Measurements from ENCODE around the gene AMBP. TPM values are rescaled to one million over a fixed set of nuclear protein-coding genes. Genes with fewer than 3 reads are reported as not detected.
A peak's percentile ranks its signal among the peaks of the same experiment; 100 is the strongest.

The AMBP gene
- total RNA-seq, 2 experiments from 2014 or later, result not detected

GRCh38 chr9:114107286-114108001, 29.3 kb upstream of the AMBP start:
- Mint-ChIP-seq H3K4me3 (no peak overlapping the region), H3K9me3 (ENCODE audit: low read depth) (no peaks in the 10 kb centered on the region), H3K27ac (no peak overlapping the region), H3K4me1 (no peaks in the 10 kb centered on the region), H3K36me3 (no peaks in the 10 kb centered on the region), H3K27me3 (peaks cover 20% of the 10 kb centered on the region)
- DNase-seq, result no peak
- CTCF ChIA-PET, result interaction anchor here (0.7 to 5.8 kb wide), 15 partner anchors 8 to 615 kb away, joined by 3 to 61 read pairs (median 4); partner anchors contain the start of genes COL27A1 and KIF12
- ATAC-seq, result peak; percentile 47

GRCh38 chr9:114105236-114105635, 27.1 kb upstream of the AMBP start:
- Mint-ChIP-seq H3K9me3 (ENCODE audit: low read depth) (peaks cover 3% of the 10 kb centered on the region), H3K27me3 (peaks cover 29% of the 10 kb centered on the region), H3K4me3 (no peak overlapping the region), H3K4me1 (no peaks in the 10 kb centered on the region), H3K36me3 (no peaks in the 10 kb centered on the region), H3K27ac (no peak overlapping the region)
- CTCF ChIA-PET, result no interaction called here
- ATAC-seq (no peak), DNase-seq (no peak)

- no peak overlapping the region for H3K4me3 Mint-ChIP-seq
- peaks cover 42% of the 10 kb centered on the region for H3K27me3 Mint-ChIP-seq
- no peaks in the 10 kb centered on the region for H3K36me3 Mint-ChIP-seq
- H3K27ac Mint-ChIP-seq, result no peak overlapping the region
- CTCF ChIA-PET, result interaction anchor here (1.5 to 4.3 kb wide), 2 partner anchors 20 to 189 kb away, joined by 8 to 18 read pairs; no protein-coding TSS in a partner anchor
- DNase-seq, result no peak
- ATAC-seq, result no peak
- H3K9me3 Mint-ChIP-seq (ENCODE audit: low read depth), result peaks cover 3% of the 10 kb centered on the region
- H3K4me1 Mint-ChIP-seq, result no peaks in the 10 kb centered on the region
Measured at GRCh38 chr9:114102484-114102883, 24.4 kb upstream of the AMBP start.

DNA sequence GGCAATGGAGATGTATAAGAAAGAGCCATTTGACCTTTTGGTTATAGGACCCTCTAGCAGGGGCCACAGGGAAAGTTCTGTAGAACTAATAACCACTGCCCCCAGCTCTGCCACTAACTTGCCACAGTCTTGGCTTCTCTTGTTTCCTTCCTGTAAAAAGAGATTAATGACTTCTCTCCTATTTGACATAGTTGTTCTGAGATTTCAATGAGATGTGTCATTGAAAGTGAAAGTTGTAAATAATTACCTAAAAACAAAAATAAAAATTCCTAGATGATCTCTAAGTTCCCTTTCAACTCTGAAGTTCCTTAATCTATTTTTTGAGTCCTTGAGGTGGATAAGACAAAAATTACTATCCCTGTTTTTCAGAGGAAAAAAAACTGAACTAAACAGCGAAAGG, 22.4 kb upstream of the AMBP start:
- Mint-ChIP-seq H3K36me3 (no peaks in the 10 kb centered on the region), H3K4me3 (no peak overlapping the region), H3K27ac (no peak overlapping the region), H3K4me1 (no peaks in the 10 kb centered on the region), H3K9me3 (ENCODE audit: low read depth) (peaks cover 3% of the 10 kb centered on the region), H3K27me3 (peaks cover 48% of the 10 kb centered on the region)
- CTCF ChIA-PET, result interaction anchor here (4.3 kb wide), 1 partner anchor 18 kb away, joined by 18 read pairs; no protein-coding TSS in a partner anchor
- DNase-seq (no peak), ATAC-seq (no peak)

- peaks cover 3% of the 10 kb centered on the region for H3K9me3 Mint-ChIP-seq (ENCODE audit: low read depth)
- CTCF ChIA-PET, result interaction anchor here (1.1 to 4.3 kb wide), 2 partner anchors 8 to 17 kb away, joined by 4 to 18 read pairs; no protein-coding TSS in a partner anchor
- DNase-seq, result no peak
- no peak for ATAC-seq
- H3K27me3 Mint-ChIP-seq, result peaks cover 42% of the 10 kb centered on the region
- H3K36me3 Mint-ChIP-seq, result no peaks in the 10 kb centered on the region
- no peak overlapping the region for H3K4me3 Mint-ChIP-seq
- H3K4me1 Mint-ChIP-seq, result no peaks in the 10 kb centered on the region
- H3K27ac Mint-ChIP-seq, result no peak overlapping the region
Measured at GRCh38 chr9:114099669-114100270, 21.7 kb upstream of the AMBP start.

- peaks cover 37% of the 10 kb centered on the region for H3K27me3 Mint-ChIP-seq
Measured at GRCh38 chr9:114098936-114099668, 21.0 kb upstream of the AMBP start, which contains the start of gene KIF12. TSS of gene KIF12 (minus strand) at chr9:114099292. CDS start at chr9:114099276, 16 bp downstream.

DNA sequence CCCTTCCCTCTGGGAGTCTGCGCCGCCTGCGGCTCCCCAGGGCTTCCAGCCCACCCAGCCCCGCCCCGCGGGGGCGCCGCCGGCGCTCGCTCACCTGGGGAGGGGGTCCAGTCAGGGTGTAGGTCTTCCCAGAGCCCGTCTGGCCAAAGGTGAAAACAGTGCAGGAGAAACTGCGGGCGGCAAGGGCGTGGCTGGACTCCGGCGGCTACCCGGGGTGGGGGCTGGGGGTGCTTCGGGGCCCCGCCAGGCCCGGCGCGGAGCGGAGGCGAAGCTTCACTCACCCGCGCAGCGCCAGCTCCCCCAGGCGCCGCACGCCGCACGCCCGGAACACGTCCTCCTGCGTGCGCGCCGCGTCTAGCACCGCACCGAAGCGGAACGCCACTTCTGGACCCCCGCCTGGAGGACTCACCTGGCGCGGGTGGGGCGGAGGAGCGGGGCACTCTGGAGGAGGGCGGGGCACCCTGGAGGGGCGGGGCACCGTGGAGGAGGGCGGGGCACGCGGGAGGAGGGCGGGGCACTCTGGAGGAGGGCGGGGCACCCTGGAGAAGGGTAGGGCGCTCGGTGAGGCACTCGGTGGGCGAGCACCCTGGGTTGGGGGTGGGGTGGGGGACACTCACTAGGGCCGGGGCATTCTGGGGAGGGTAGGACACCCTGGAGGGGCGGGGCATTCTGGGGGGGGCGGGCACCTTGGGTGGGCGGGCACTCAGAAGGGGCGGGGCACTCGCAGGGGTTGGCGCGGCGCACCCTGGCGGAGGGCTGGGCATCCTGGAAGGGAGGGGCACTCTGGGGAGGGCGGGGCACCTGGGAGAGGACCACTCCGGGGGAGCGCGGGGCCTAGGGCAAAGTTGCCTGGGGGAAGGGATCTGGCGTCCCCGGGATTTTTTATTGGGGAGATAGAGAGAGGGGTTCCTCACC, 20.2 kb upstream of the AMBP start:
- peak; percentile 72 for ATAC-seq
- no peaks in the 10 kb centered on the region for H3K36me3 Mint-ChIP-seq
- H3K27ac Mint-ChIP-seq, result no peak overlapping the region
- H3K27me3 Mint-ChIP-seq, result peaks cover 35% of the 10 kb centered on the region
- peaks cover 3% of the 10 kb centered on the region for H3K9me3 Mint-ChIP-seq (ENCODE audit: low read depth)
- peak; percentile 44 for DNase-seq
- H3K4me3 Mint-ChIP-seq, result no peak overlapping the region
- CTCF ChIA-PET, result interaction anchor here (1.1 to 3.2 kb wide), 2 partner anchors 15 kb away, joined by 3 to 13 read pairs; no protein-coding TSS in a partner anchor
- no peaks in the 10 kb centered on the region for H3K4me1 Mint-ChIP-seq

More at GRCh38 chr9:114098936-114099668, 21.0 kb upstream of the AMBP start, which contains the start of gene KIF12:
- Mint-ChIP-seq H3K36me3 (no peaks in the 10 kb centered on the region), H3K27ac (no peak within 1 kb of the TSS), H3K9me3 (ENCODE audit: low read depth) (peaks cover 3% of the 10 kb centered on the region), H3K4me3 (no peak within 1 kb of the TSS), H3K4me1 (no peaks in the 10 kb centered on the region)
- CTCF ChIA-PET, result interaction anchor here (1.1 kb wide), 2 partner anchors 9 to 16 kb away, joined by 3 to 4 read pairs; no protein-coding TSS in a partner anchor
- ATAC-seq (no peak), DNase-seq (no peak)

GRCh38 chr9:114097613-114098020, 19.5 kb upstream of the AMBP start:
- CTCF ChIA-PET, result interaction anchor here (3.2 kb wide), 1 partner anchor 15 kb away, joined by 13 read pairs; no protein-coding TSS in a partner anchor
- Mint-ChIP-seq H3K36me3 (no peaks in the 10 kb centered on the region), H3K9me3 (ENCODE audit: low read depth) (peaks cover 3% of the 10 kb centered on the region), H3K4me1 (no peaks in the 10 kb centered on the region), H3K27ac (no peak overlapping the region), H3K27me3 (peaks cover 35% of the 10 kb centered on the region), H3K4me3 (no peak overlapping the region)
- DNase-seq (no peak), ATAC-seq (no peak)

- no peak for ATAC-seq
- no peak for DNase-seq
- H3K9me3 Mint-ChIP-seq (ENCODE audit: low read depth), result peaks cover 3% of the 10 kb centered on the region
- peaks cover 35% of the 10 kb centered on the region for H3K27me3 Mint-ChIP-seq
- H3K27ac Mint-ChIP-seq, result no peak overlapping the region
- H3K36me3 Mint-ChIP-seq, result no peaks in the 10 kb centered on the region
- CTCF ChIA-PET, result interaction anchor here (1.8 to 3.2 kb wide), 2 partner anchors 14 to 194 kb away, joined by 6 to 13 read pairs; no protein-coding TSS in a partner anchor
- H3K4me1 Mint-ChIP-seq, result no peaks in the 10 kb centered on the region
- no peak overlapping the region for H3K4me3 Mint-ChIP-seq
Measured at GRCh38 chr9:114096866-114097612, 18.9 kb upstream of the AMBP start.

GRCh38 chr9:114096041-114096511, 18.0 kb upstream of the AMBP start:
- H3K36me3 Mint-ChIP-seq, result no peaks in the 10 kb centered on the region
- no peaks in the 10 kb centered on the region for H3K9me3 Mint-ChIP-seq (ENCODE audit: low read depth)
- ATAC-seq, result no peak
- no peak overlapping the region for H3K27ac Mint-ChIP-seq
- DNase-seq, result no peak
- no peak overlapping the region for H3K4me3 Mint-ChIP-seq
- CTCF ChIA-PET, result interaction anchor here (1.8 to 3.2 kb wide), 2 partner anchors 13 to 195 kb away, joined by 6 to 13 read pairs; no protein-coding TSS in a partner anchor
- H3K27me3 Mint-ChIP-seq, result peaks cover 32% of the 10 kb centered on the region
- no peaks in the 10 kb centered on the region for H3K4me1 Mint-ChIP-seq

DNA sequence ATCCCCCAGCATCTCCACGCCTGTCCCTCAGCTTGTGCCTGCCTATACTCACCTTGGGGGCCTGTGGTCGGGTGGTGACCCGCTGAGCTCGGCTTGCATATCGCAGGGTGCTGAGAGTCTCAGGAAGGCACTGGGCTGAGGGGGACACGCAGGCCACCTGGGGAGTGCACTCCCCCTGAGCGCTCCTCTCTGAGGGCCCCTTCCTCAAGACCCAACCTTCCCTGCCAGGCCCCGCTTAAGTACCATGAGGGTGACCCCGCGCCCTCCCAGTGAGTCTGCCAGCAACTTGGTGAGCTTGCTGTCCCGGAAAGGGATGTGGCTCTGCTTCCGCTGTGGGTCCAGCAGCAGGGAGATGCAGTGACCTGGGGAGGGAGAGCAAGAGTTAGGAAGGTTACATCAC, 16.9 kb upstream of the AMBP start:
- no peak for DNase-seq
- H3K4me1 Mint-ChIP-seq, result no peaks in the 10 kb centered on the region
- no peaks in the 10 kb centered on the region for H3K9me3 Mint-ChIP-seq (ENCODE audit: low read depth)
- H3K27me3 Mint-ChIP-seq, result peaks cover 31% of the 10 kb centered on the region
- H3K27ac Mint-ChIP-seq, result no peak overlapping the region
- H3K4me3 Mint-ChIP-seq, result no peak overlapping the region
- ATAC-seq, result no peak
- no peaks in the 10 kb centered on the region for H3K36me3 Mint-ChIP-seq
- CTCF ChIA-PET, result interaction anchor here (1.8 to 3.2 kb wide), 3 partner anchors 12 to 196 kb away, joined by 6 to 13 read pairs (median 11); no protein-coding TSS in a partner anchor

Data from activated CD8-positive, alpha-beta memory T cell treated with anti-CD3 and anti-CD28 coated beads, Interleukin-2, amount 10 ng/mL, durations not matched to agents 7 days and 5 days (primary cell).